ENCODE results near the gene ADSS1. TPM values are rescaled to one million over a fixed set of nuclear protein-coding genes. Genes with fewer than 3 reads are reported as not detected.

The ADSS1 gene
- total RNA-seq, 2 donors from 2014 or later = 8.2 to 10.2 TPM

Small RNA genes lying within 50 kb of the gene (microRNA-seq; reads per million reads assigned to microRNA genes)
- gene MIR4710 (ENCODE audit: borderline microRNAs expressed in 2 of 2) = 0 reads per million in 2 donors

Other genes starting within 250 kb of the ADSS1 start
- gene C14orf180, start 144.5 kb upstream of the ADSS1 start, total RNA-seq = 1 to 10 TPM; 1.4 to 5.9 TPM
- under 1 TPM in 1 of 2 donors, not detected in 1; 0.38 TPM for gene TMEM179, start 119.5 kb upstream of the ADSS1 start, total RNA-seq
- 10 to 100 TPM; 70.5 to 78.7 TPM for gene INF2, start 34.6 kb upstream of the ADSS1 start, total RNA-seq
- 10 to 100 TPM; 58.3 to 66.1 TPM for gene SIVA1, start 28.9 kb downstream of the ADSS1 start, total RNA-seq
- 100 to 1,000 TPM; 115 to 143 TPM for gene AKT1, start 71.5 kb downstream of the ADSS1 start, total RNA-seq
- 1 to 10 TPM; 3.3 to 3.8 TPM for gene ZBTB42, start 76.9 kb downstream of the ADSS1 start, total RNA-seq
- 10 to 100 TPM; 26.8 to 47.0 TPM for gene CEP170B, start 141.0 kb downstream of the ADSS1 start, total RNA-seq
- under 1 TPM in 1 of 2 donors, not detected in 1; 0.24 TPM for gene PLD4, start 200.7 kb downstream of the ADSS1 start, total RNA-seq